SH-SY5Y (cell line): Measurements from ENCODE around the gene SNED1.

Experiments
- GATA2 ChIP-seq: IDR thresholded peaks from 2 replicates; pipeline ENCODE4 v1.6.1; 2011; ENCODE audit warnings: mild to moderate bottlenecking, low read depth, low read length
- GATA3 ChIP-seq: IDR thresholded peaks from 2 replicates; pipeline ENCODE4 v1.6.1; 2011; ENCODE audit warnings: low read depth, mild to moderate bottlenecking, low read length, moderate library complexity

DNA sequence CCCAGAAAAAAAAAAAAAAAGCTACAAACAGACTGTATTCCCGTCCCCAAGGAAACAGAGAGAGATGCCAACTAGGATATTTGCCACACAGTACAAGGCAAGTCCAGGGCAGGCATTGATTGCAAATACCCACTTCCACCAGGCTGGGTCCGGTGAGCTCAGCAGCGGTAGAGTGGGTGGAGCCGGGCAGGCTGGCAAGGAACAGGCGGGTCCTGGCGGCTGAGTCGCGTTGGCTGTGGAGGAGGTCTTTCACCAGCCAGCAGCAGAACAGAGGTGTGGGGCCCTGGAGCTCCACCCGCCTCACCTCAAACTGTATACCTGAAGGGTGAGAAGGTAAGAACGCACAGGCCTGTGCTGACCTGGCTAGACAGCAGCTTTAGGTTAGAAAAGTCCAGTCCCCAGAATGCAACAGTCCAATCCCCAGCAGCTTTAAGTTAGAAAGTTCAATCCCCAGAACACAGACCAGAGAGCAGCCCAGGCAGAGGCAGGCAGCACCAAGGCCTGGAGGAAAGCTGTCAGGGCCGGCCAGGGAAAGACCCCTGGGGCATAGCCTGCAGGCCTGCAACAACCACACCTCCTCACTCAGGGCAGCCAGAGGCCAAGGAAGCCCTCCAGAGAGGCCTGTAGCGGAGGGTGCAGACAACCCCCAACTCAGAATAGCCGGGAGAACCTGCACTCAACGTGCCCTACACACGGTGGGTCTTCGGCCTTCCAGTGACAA lies 125.6 kb downstream of the SNED1 start:
- TF ChIP-seq GATA2 = no peak
- no peak for TF ChIP-seq GATA3
